GM23248 (cell line): Measurements from ENCODE around the gene PHKA1.

Source experiments
- EZH2 ChIP-seq: fragments of 200-600 bp; sonication (generic); IDR thresholded peaks from 2 replicates; pipeline ENCODE4 v1.6.1; 2018; ENCODE audit warnings: antibody characterized with exemption, mild to moderate bottlenecking; ENCODE audit not compliant: insufficient read depth, poor library complexity, severe bottlenecking
- EZH2phosphoT487 ChIP-seq: fragments of 200-600 bp; sonication (generic); IDR thresholded peaks from 2 replicates; pipeline ENCODE4 v1.6.1; 2018; ENCODE audit warnings: antibody characterized with exemption, moderate library complexity, mild to moderate bottlenecking, low read depth; ENCODE audit not compliant: insufficient read depth

DNA sequence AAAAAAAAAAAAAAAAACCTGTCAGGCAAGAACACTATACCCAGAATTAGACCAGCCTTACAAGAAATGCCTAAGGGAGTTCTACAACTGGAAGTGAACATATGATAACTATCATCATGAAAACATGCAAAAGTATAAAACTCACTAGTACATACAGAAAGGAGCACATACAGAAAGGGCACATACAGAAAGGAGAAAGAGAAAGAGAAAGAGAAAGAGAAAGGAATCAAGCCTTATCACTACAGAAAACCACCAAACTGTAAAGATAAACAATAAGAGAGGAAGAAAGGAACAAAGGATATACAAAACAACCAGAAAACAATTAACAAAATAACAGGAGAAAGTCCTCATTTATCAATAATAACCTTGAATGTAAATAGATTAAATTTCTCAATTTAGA lies 50.4 kb downstream of the PHKA1 start:
- no peak for TF ChIP-seq EZH2phosphoT487
- no peak for TF ChIP-seq EZH2
